GM12878 (cell line): ENCODE data around the gene TLE3. TPM values are rescaled to one million over a fixed set of nuclear protein-coding genes. Genes with fewer than 3 reads are reported as not detected.

Experiments used
- ATAC-seq: fragments of 200-7000 bp; cut with Tn5 transposase; 3 replicates; pipeline ENCODE4 v1.9.1; 2020; ENCODE audit warnings: mild to moderate bottlenecking, moderate library complexity
- BruUV-seq: library from RNA; stranded (reverse); fragments of 400-500 nt; replicated peaks from 2 replicates; lab custom pipeline; 2021; lab: Mats Ljungman, UMichigan
- CTCF ChIA-PET: fragments of 300-600 bp; sonication (Branson Sonifier 250); formaldehyde crosslinking; extraction: SDS; loops from one replicate; lab custom pipeline; 2021; ENCODE audit warnings: inconsistent platforms; lab: Yijun Ruan, JAX
- POLR2A ChIA-PET: fragments of 350-600 bp; formaldehyde crosslinking; extraction: SDS; loops from one replicate; lab custom pipeline; 2021; ENCODE audit warnings: inconsistent platforms; lab: Charles Lee
- RAD21 ChIA-PET: fragments of 300-600 bp; sonication (Branson Sonifier 250); formaldehyde crosslinking; loops from one replicate; lab custom pipeline; 2023; ENCODE audit warnings: antibody characterized with exemption; ENCODE audit not compliant: unreplicated experiment; lab: Charles Lee
- SMC1A ChIA-PET: fragments of 300-600 bp; sonication (Branson Sonifier 250); formaldehyde crosslinking; loops from one replicate; lab custom pipeline; 2023; ENCODE audit not compliant: unreplicated experiment, uncharacterized antibody; lab: Charles Lee
- DNase-seq: peaks from one replicate; pipeline ENCODE4 v3.0.0-alpha.2; 2011; ENCODE audit warnings: low read depth, low spot score
- FAIRE-seq: peaks from 3 replicates; lab custom pipeline; 2011; peaks lifted over from hg19 to GRCh38; lab: Jason Lieb, UNC
- H2AFZ ChIP-seq: 2 replicates; pipeline ENCODE4 v1.6.0; 2011; ENCODE audit warnings: low read depth, low read length, control low read depth; ENCODE audit not compliant: control insufficient read depth
- H3K27ac ChIP-seq: 2 replicates; pipeline ENCODE4 v1.5.1; 2011; ENCODE audit warnings: control low read depth; ENCODE audit not compliant: control insufficient read depth, insufficient read depth
- H3K27me3 ChIP-seq, 2 experiments: replicated peaks in 1 of 2; 2 replicates each; pipeline versions ENCODE4 v1.6.0 to v1.6.1; 2011; ENCODE audit warnings: low read length in 1 of 2; ENCODE audit not compliant: control insufficient read depth in 2 of 2, insufficient read depth in 2 of 2
- H3K36me3 ChIP-seq, 2 experiments: 2 replicates each; pipeline ENCODE4 v1.5.1; 2011; ENCODE audit warnings: low read length in 1 of 2; ENCODE audit not compliant: control insufficient read depth in 2 of 2, insufficient read depth in 2 of 2
- H3K4me1 ChIP-seq: 2 replicates; pipeline ENCODE4 v1.6.1; 2011; ENCODE audit warnings: mild to moderate bottlenecking, low read length, moderate library complexity, mixed read lengths; ENCODE audit not compliant: control insufficient read depth, insufficient read depth
- H3K4me2 ChIP-seq: 2 replicates; pipeline ENCODE4 v1.6.0; 2011; ENCODE audit warnings: control low read depth; ENCODE audit not compliant: control insufficient read depth, insufficient read depth
- H3K4me3 ChIP-seq: fragments of 200-600 bp; sonication (generic); 2 replicates; pipeline ENCODE4 v1.5.1; 2016
- H3K79me2 ChIP-seq: 2 replicates; pipeline ENCODE4 v1.6.0; 2011; ENCODE audit warnings: low read length; ENCODE audit not compliant: control insufficient read depth, insufficient read depth
- H3K9ac ChIP-seq: 2 replicates; pipeline ENCODE4 v1.8.0; 2011; ENCODE audit warnings: low read length, control low read depth, mixed read lengths; ENCODE audit not compliant: control insufficient read depth, insufficient read depth
- H3K9me3 ChIP-seq: replicated peaks from 3 replicates; pipeline ENCODE4 v1.5.1; 2011; ENCODE audit warnings: mild to moderate bottlenecking, low read length; ENCODE audit not compliant: control insufficient read depth, insufficient read depth
- H4K20me1 ChIP-seq: 2 replicates; pipeline ENCODE4 v1.6.0; 2011; ENCODE audit not compliant: control insufficient read depth, insufficient read depth
- BACH1 ChIP-seq: fragments of 450-650 bp; IDR thresholded peaks from 2 replicates; pipeline ENCODE4 v1.6.1; 2017; ENCODE audit warnings: mild to moderate bottlenecking, borderline replicate concordance
- HSF1 ChIP-seq: fragments of 150-350 bp; IDR thresholded peaks from 2 replicates; pipeline ENCODE4 v1.6.1; 2014; ENCODE audit warnings: mild to moderate bottlenecking, low read depth, low read length
- MXI1 ChIP-seq: fragments of 150-350 bp; IDR thresholded peaks from 2 replicates; pipeline ENCODE4 v1.6.1; 2011; ENCODE audit warnings: low read depth, mild to moderate bottlenecking, inconsistent platforms, low read length, improper control_type of control experiment
- POLR2A ChIP-seq: IDR thresholded peaks from 2 replicates; pipeline ENCODE4 v1.6.1; 2011; ENCODE audit warnings: low read depth, mild to moderate bottlenecking, low read length
- RB1 ChIP-seq: fragments of 450-650 bp; formaldehyde crosslinking; IDR thresholded peaks from 2 replicates; pipeline ENCODE4 v1.6.1; 2017; ENCODE audit warnings: mild to moderate bottlenecking, borderline replicate concordance
- STAT3 ChIP-seq: IDR thresholded peaks from 2 replicates; pipeline ENCODE4 v1.6.1; 2011; ENCODE audit warnings: low read depth, low read length, improper control_type of control experiment
- ZBTB11 ChIP-seq: fragments of 450-650 bp; formaldehyde crosslinking; IDR thresholded peaks from 2 replicates; pipeline ENCODE4 v1.5.0; 2022; ENCODE audit warnings: mild to moderate bottlenecking, missing genetic modification characterization
- ZZZ3 ChIP-seq: IDR thresholded peaks from 2 replicates; pipeline ENCODE4 v1.6.1; 2011; ENCODE audit warnings: low read depth; ENCODE audit not compliant: control insufficient read depth, insufficient read length
- WGBS: methylation state at CpG from one replicate; pipeline ENCODE4 v1.1.6; 2016; ENCODE audit warnings: low lambda C conversion rate; ENCODE audit not compliant: insufficient replicate concordance, insufficient coverage; ENCODE audit errors: missing lambda C conversion rate; 5-methylcytosine and 5-hydroxymethylcytosine counted together
- in situ Hi-C: fragments of 300-500 bp; cut with MboI; formaldehyde crosslinking; loops from 9 replicates; pipeline ENCODE4 v1.14.3; 2018; ENCODE audit warnings: mixed read lengths
- intact Hi-C: fragments of 100-400 bp; cut with micrococcal nuclease; formaldehyde crosslinking; loops from one replicate; pipeline ENCODE4 v1.14.2; 2022; ENCODE audit not compliant: unreplicated experiment
- polyA plus RNA-seq, 11 experiments: library from polyadenylated mRNA; depleted of rRNA in 4 of 11; unstranded in 6 of 11; stranded (reverse) in 5 of 11; fragments of >200 nt; fragmentation: Nextera tagmentation in 4 of 11; fragmentation: Illumina TruSeq in 1 of 11; extraction: Ambion mirVana in 4 of 11; extraction: Trizol in 1 of 11; gene quantifications; 1 replicate in 1 of 11; 2 replicates in 10 of 11; pipeline versions ENCODE4 v1.2.1 to v1.2.3, GENCODE V29; 2011 to 2016; ENCODE audit warnings: inconsistent platforms in 2 of 11, missing spikeins in 2 of 11, low read depth in 1 of 11
- total RNA-seq, 4 experiments: library from RNA; depleted of rRNA in 3 of 4; stranded (reverse); fragments of >200 nt in 3 of 4; fragmentation: Illumina TruSeq in 1 of 4; extraction: Trizol in 1 of 4; gene quantifications; 2 replicates each; pipeline versions ENCODE4 v1.2.1 to v1.2.3, GENCODE V29; 2013 to 2021
- TF ChIP-seq, protein P1 (sequence below): fragments of 450-650 bp; IDR thresholded peaks from 2 replicates; pipeline ENCODE4 v1.6.1; 2017; ENCODE audit warnings: antibody characterized with exemption, mild to moderate bottlenecking, moderate library complexity
- TF ChIP-seq, protein P2 (sequence below): fragments of 450-650 bp; formaldehyde crosslinking; IDR thresholded peaks from 2 replicates; pipeline ENCODE4 v1.4.0; 2022; ENCODE audit warnings: mild to moderate bottlenecking, moderate library complexity

Gene TLE3
- total and polyA plus RNA-seq, 10 of the 15 experiments (the other 5 are each of a cell fraction or from before 2014, with no cell fraction given): 1.2 to 65.5 (median 9.7) TPM

- Histone ChIP-seq H3K79me2 (no peaks in the 10 kb centered on the region), H3K4me2 (no peak overlapping the region), H2AFZ (no peak overlapping the region), H3K4me1 (peaks cover 38% of the 10 kb centered on the region), H3K27me3 (no peaks in the 10 kb centered on the region), H3K27ac (no peak overlapping the region), H3K9me3 (no peaks in the 10 kb centered on the region), H4K20me1 (no peaks in the 10 kb centered on the region), H3K4me3 (no peak overlapping the region), H3K9ac (no peak overlapping the region), H3K36me3 (no peaks in the 10 kb centered on the region)
- RAD21 ChIA-PET: no interaction called here
- SMC1A ChIA-PET: no interaction called here
- DNase-seq (no peak), FAIRE-seq (no peak), ATAC-seq (no peak)
- POLR2A ChIA-PET: no interaction called here
- in situ Hi-C loops (no loop called here), intact Hi-C loops (no loop called here)
- 87% methylated on average over 10 of the region's 10 CpGs for WGBS
- no TSS peak for BruUV-seq
- CTCF ChIA-PET: no interaction called here
- TF ChIP-seq BACH1: no peak
- no peak for TF ChIP-seq RB1
- TF ChIP-seq, protein P1, sequence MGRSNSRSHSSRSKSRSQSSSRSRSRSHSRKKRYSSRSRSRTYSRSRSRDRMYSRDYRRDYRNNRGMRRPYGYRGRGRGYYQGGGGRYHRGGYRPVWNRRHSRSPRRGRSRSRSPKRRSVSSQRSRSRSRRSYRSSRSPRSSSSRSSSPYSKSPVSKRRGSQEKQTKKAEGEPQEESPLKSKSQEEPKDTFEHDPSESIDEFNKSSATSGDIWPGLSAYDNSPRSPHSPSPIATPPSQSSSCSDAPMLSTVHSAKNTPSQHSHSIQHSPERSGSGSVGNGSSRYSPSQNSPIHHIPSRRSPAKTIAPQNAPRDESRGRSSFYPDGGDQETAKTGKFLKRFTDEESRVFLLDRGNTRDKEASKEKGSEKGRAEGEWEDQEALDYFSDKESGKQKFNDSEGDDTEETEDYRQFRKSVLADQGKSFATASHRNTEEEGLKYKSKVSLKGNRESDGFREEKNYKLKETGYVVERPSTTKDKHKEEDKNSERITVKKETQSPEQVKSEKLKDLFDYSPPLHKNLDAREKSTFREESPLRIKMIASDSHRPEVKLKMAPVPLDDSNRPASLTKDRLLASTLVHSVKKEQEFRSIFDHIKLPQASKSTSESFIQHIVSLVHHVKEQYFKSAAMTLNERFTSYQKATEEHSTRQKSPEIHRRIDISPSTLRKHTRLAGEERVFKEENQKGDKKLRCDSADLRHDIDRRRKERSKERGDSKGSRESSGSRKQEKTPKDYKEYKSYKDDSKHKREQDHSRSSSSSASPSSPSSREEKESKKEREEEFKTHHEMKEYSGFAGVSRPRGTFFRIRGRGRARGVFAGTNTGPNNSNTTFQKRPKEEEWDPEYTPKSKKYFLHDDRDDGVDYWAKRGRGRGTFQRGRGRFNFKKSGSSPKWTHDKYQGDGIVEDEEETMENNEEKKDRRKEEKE: no peak
- TF ChIP-seq STAT3: no peak
- no peak for TF ChIP-seq POLR2A
- TF ChIP-seq, protein P2, sequence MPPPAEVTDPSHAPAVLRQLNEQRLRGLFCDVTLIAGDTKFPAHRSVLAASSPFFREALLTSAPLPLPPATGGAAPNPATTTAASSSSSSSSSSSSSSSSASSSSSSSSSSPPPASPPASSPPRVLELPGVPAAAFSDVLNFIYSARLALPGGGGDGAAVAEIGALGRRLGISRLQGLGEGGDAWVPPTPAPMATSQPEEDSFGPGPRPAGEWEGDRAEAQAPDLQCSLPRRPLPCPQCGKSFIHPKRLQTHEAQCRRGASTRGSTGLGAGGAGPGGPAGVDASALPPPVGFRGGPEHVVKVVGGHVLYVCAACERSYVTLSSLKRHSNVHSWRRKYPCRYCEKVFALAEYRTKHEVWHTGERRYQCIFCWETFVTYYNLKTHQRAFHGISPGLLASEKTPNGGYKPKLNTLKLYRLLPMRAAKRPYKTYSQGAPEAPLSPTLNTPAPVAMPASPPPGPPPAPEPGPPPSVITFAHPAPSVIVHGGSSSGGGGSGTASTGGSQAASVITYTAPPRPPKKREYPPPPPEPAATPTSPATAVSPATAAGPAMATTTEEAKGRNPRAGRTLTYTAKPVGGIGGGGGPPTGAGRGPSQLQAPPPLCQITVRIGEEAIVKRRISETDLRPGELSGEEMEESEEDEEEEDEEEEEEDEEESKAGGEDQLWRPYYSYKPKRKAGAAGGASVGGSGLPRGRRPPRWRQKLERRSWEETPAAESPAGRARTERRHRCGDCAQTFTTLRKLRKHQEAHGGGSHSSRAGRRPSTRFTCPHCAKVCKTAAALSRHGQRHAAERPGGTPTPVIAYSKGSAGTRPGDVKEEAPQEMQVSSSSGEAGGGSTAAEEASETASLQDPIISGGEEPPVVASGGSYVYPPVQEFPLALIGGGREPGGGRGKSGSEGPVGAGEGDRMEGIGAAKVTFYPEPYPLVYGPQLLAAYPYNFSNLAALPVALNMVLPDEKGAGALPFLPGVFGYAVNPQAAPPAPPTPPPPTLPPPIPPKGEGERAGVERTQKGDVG (CRISPR knock-in tag): no peak
- TF ChIP-seq HSF1: no peak
- TF ChIP-seq ZBTB11 (CRISPR knock-in tag): no peak
- TF ChIP-seq MXI1: no peak
- no peak for TF ChIP-seq ZZZ3
Observed at GRCh38 chr15:70033109-70033508, 64.6 kb downstream of the TLE3 start.
